Measurements from ENCODE around the gene KCNJ12.
"Not testable (repeated sequence)": the region's sequence is repeated elsewhere in the genome, so short reads cannot be mapped to it uniquely, and the experiment has no call there.

The KCNJ12 gene

GRCh38 chr17:21341925-21342540 lies 34.1 kb upstream of the KCNJ12 start:
- not testable (repeated sequence) for H3K4me1 ChIP-seq (ENCODE audit: control insufficient read depth, insufficient read depth, low read length, poor library complexity, severe bottlenecking); H3K9me3 ChIP-seq (ENCODE audit: control insufficient read depth, low read length); H3K36me3 ChIP-seq (ENCODE audit: control insufficient read depth, insufficient read depth, low read length); H3K4me3 ChIP-seq (ENCODE audit: extremely low read depth, insufficient read depth, low read length, poor library complexity, severe bottlenecking); H3K27ac ChIP-seq (ENCODE audit: low read depth, low read length, severe bottlenecking)
- WGBS, 2 experiments (ENCODE audit: insufficient coverage in 2 of 2), result 67 to 80% methylated on average over 4 to 6 of the region's 8 CpGs

GRCh38 chr17:21343061-21343949 lies 32.9 kb upstream of the KCNJ12 start:
- H3K4me3 ChIP-seq (ENCODE audit: extremely low read depth, insufficient read depth, low read length, poor library complexity, severe bottlenecking); H3K9me3 ChIP-seq (ENCODE audit: control insufficient read depth, low read length); H3K27ac ChIP-seq (ENCODE audit: low read depth, low read length, severe bottlenecking); H3K36me3 ChIP-seq (ENCODE audit: control insufficient read depth, insufficient read depth, low read length); H3K4me1 ChIP-seq (ENCODE audit: control insufficient read depth, insufficient read depth, low read length, poor library complexity, severe bottlenecking): not testable (repeated sequence)
- 61 to 66% methylated on average over 5 to 6 of the region's 11 CpGs for WGBS, 2 experiments (ENCODE audit: insufficient coverage in 2 of 2)

- WGBS, 2 experiments (ENCODE audit: insufficient coverage in 2 of 2), result 60 to 81% methylated on average over 1 to 3 of the region's 4 CpGs
- not testable (repeated sequence) for H3K36me3 ChIP-seq (ENCODE audit: control insufficient read depth, insufficient read depth, low read length); H3K9me3 ChIP-seq (ENCODE audit: control insufficient read depth, low read length); H3K27ac ChIP-seq (ENCODE audit: low read depth, low read length, severe bottlenecking); H3K4me3 ChIP-seq (ENCODE audit: extremely low read depth, insufficient read depth, low read length, poor library complexity, severe bottlenecking); H3K4me1 ChIP-seq (ENCODE audit: control insufficient read depth, insufficient read depth, low read length, poor library complexity, severe bottlenecking)
Observed at GRCh38 chr17:21344801-21345200, 31.4 kb upstream of the KCNJ12 start.

GRCh38 chr17:21345236-21345635 lies 30.9 kb upstream of the KCNJ12 start:
- no peaks in the 10 kb centered on the region for H3K36me3 ChIP-seq (ENCODE audit: control insufficient read depth, insufficient read depth, low read length)
- WGBS, 2 experiments (ENCODE audit: insufficient coverage in 2 of 2), result 68 to 86% methylated on average over 4 to 9 of the region's 10 CpGs
- no peaks in the 10 kb centered on the region for H3K9me3 ChIP-seq (ENCODE audit: control insufficient read depth, low read length)
- H3K4me1 ChIP-seq (ENCODE audit: control insufficient read depth, insufficient read depth, low read length, poor library complexity, severe bottlenecking), result no peaks in the 10 kb centered on the region
- no peak overlapping the region for H3K4me3 ChIP-seq (ENCODE audit: extremely low read depth, insufficient read depth, low read length, poor library complexity, severe bottlenecking)
- H3K27ac ChIP-seq (ENCODE audit: low read depth, low read length, severe bottlenecking), result no peak overlapping the region

GRCh38 chr17:21346107-21346506 lies 30.1 kb upstream of the KCNJ12 start:
- not testable (repeated sequence) for H3K27ac ChIP-seq (ENCODE audit: low read depth, low read length, severe bottlenecking); H3K36me3 ChIP-seq (ENCODE audit: control insufficient read depth, insufficient read depth, low read length); H3K4me1 ChIP-seq (ENCODE audit: control insufficient read depth, insufficient read depth, low read length, poor library complexity, severe bottlenecking); H3K4me3 ChIP-seq (ENCODE audit: extremely low read depth, insufficient read depth, low read length, poor library complexity, severe bottlenecking); H3K9me3 ChIP-seq (ENCODE audit: control insufficient read depth, low read length)
- WGBS, 2 experiments (ENCODE audit: insufficient coverage in 2 of 2), result no CpG with 5 or more reads among the region's 2 CpGs

GRCh38 chr17:21346651-21347250 lies 29.4 kb upstream of the KCNJ12 start:
- H3K4me3 ChIP-seq (ENCODE audit: extremely low read depth, insufficient read depth, low read length, poor library complexity, severe bottlenecking); H3K36me3 ChIP-seq (ENCODE audit: control insufficient read depth, insufficient read depth, low read length); H3K27ac ChIP-seq (ENCODE audit: low read depth, low read length, severe bottlenecking): not testable (repeated sequence)

GRCh38 chr17:21347660-21348059 lies 28.5 kb upstream of the KCNJ12 start:
- H3K27ac ChIP-seq (ENCODE audit: low read depth, low read length, severe bottlenecking); H3K4me1 ChIP-seq (ENCODE audit: control insufficient read depth, insufficient read depth, low read length, poor library complexity, severe bottlenecking); H3K9me3 ChIP-seq (ENCODE audit: control insufficient read depth, low read length); H3K36me3 ChIP-seq (ENCODE audit: control insufficient read depth, insufficient read depth, low read length); H3K4me3 ChIP-seq (ENCODE audit: extremely low read depth, insufficient read depth, low read length, poor library complexity, severe bottlenecking): not testable (repeated sequence)
- WGBS, 2 experiments (ENCODE audit: insufficient coverage in 2 of 2), result 92% methylated on average over 2 of the region's 6 CpGs; no CpG with 5 or more reads in 1 of the 2 experiments

More at GRCh38 chr17:21346651-21347250, 29.4 kb upstream of the KCNJ12 start:
- H3K4me1 ChIP-seq (ENCODE audit: control insufficient read depth, insufficient read depth, low read length, poor library complexity, severe bottlenecking); H3K9me3 ChIP-seq (ENCODE audit: control insufficient read depth, low read length): not testable (repeated sequence)
- whole genome bisulfite sequencing, 2 experiments (ENCODE audit: insufficient coverage in 2 of 2), result 84 to 92% methylated on average over 2 to 5 of the region's 10 CpGs

- WGBS, 2 experiments (ENCODE audit: insufficient coverage in 2 of 2), result 33 to 40% methylated on average over 1 of the region's 14 CpGs
- H3K4me3 ChIP-seq (ENCODE audit: extremely low read depth, insufficient read depth, low read length, poor library complexity, severe bottlenecking); H3K36me3 ChIP-seq (ENCODE audit: control insufficient read depth, insufficient read depth, low read length); H3K4me1 ChIP-seq (ENCODE audit: control insufficient read depth, insufficient read depth, low read length, poor library complexity, severe bottlenecking); H3K27ac ChIP-seq (ENCODE audit: low read depth, low read length, severe bottlenecking); H3K9me3 ChIP-seq (ENCODE audit: control insufficient read depth, low read length): not testable (repeated sequence)
Observed at GRCh38 chr17:21348081-21348925, 27.9 kb upstream of the KCNJ12 start.

GRCh38 chr17:21348926-21349261 lies 27.3 kb upstream of the KCNJ12 start:
- H3K4me1 ChIP-seq (ENCODE audit: control insufficient read depth, insufficient read depth, low read length, poor library complexity, severe bottlenecking); H3K4me3 ChIP-seq (ENCODE audit: extremely low read depth, insufficient read depth, low read length, poor library complexity, severe bottlenecking); H3K9me3 ChIP-seq (ENCODE audit: control insufficient read depth, low read length); H3K27ac ChIP-seq (ENCODE audit: low read depth, low read length, severe bottlenecking); H3K36me3 ChIP-seq (ENCODE audit: control insufficient read depth, insufficient read depth, low read length): not testable (repeated sequence)
- WGBS, 2 experiments (ENCODE audit: insufficient coverage in 2 of 2), result no CpG with 5 or more reads among the region's 7 CpGs

GRCh38 chr17:21349358-21350050 lies 26.7 kb upstream of the KCNJ12 start:
- not testable (repeated sequence) for H3K36me3 ChIP-seq (ENCODE audit: control insufficient read depth, insufficient read depth, low read length); H3K4me1 ChIP-seq (ENCODE audit: control insufficient read depth, insufficient read depth, low read length, poor library complexity, severe bottlenecking); H3K4me3 ChIP-seq (ENCODE audit: extremely low read depth, insufficient read depth, low read length, poor library complexity, severe bottlenecking); H3K9me3 ChIP-seq (ENCODE audit: control insufficient read depth, low read length); H3K27ac ChIP-seq (ENCODE audit: low read depth, low read length, severe bottlenecking)
- 33 to 40% methylated on average over 1 to 2 of the region's 6 CpGs for WGBS, 2 experiments (ENCODE audit: insufficient coverage in 2 of 2)

Data from mesodermal cell (in vitro differentiated cells).